Activated CD4-positive, alpha-beta T cell treated with anti-CD3 and anti-CD28 coated beads, Interleukin-2, amount 50 U/mL, for 16 hours (primary cell): ENCODE results near the gene MTPN.

Experiments
- DNase-seq: peaks from one replicate; pipeline ENCODE4 v3.0.0-alpha.2; 2020

MTPN gene

GRCh38 chr7:135981958-135982646 is 4.9 kb upstream of the MTPN start:
- no peak for DNase-seq

DNA sequence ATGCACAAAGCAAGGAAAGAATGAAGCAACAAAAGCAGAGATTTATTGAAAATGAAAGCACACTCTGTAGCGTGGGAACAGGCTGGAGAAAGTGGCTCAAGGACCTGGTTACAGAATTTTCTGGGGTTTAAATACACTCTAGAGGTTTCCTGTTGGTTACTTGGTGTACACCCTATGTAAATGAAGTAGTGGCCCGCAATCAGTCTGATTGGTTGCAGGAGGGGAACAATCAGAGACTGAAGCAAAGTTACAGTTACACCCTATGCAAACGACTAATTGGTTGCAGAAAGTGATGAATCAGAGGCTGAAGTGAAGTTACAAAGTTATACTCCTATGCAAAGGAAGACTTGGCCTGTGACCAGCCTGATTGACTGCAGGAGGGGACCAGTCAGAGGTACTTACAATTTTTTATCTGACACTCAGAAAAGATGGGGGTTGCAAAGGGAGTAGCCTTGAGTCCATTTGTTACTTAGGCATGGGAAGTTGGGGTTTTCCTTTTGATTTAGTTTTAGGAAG is 3.6 kb upstream of the MTPN start:
- DNase-seq, result peak; percentile 90

DNA sequence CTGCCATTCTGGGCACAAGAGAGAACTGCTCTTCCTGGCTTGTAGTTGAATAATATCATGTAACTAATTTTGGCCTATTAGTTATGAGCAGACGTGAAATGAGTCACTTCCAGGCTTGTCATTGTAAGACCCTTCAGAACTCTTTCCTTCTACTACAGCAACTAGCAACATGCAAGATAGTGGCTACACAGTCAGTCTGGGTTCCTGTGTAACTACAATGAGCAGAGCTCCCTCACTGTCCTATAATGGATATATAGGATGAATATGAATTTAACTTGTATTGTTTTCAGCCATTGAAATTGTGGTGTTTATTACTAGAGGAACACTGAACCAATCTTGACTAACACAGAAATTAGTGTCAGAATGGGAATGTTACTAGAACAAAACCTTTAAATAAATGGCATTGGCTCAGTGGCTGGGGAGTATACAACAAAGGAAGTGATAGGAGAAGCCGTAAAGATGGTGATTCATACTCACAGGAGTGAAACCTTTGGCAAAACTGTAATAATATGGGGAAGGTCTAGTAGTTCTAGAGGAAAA is 2.9 kb upstream of the MTPN start:
- peak; percentile 48 for DNase-seq

DNA sequence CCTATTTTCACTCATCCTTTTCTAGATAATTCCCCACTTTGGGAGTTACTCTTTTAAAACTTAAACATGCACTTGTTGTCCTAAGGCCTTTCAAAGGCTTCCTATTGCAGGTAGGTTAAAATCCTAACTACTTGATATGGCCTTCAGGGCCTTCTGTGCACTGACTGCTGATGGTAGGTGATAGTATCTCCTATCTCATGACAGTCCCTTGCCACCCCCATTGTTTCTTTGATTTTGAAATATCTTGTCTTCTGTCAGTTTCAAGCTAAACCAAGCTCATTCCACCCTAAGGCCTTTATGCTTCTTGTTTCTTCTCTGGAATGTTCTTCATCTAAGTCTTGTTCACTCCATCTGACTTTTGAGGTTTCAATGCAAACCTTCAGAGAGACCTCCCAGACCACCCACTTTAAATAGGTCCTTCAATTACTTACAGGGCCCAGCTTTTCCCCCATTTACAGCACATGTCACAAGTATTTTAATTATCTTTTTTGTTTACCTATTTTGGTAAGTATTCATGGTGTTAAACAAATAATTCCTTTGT is 2.4 kb upstream of the MTPN start:
- DNase-seq, result no peak

DNA sequence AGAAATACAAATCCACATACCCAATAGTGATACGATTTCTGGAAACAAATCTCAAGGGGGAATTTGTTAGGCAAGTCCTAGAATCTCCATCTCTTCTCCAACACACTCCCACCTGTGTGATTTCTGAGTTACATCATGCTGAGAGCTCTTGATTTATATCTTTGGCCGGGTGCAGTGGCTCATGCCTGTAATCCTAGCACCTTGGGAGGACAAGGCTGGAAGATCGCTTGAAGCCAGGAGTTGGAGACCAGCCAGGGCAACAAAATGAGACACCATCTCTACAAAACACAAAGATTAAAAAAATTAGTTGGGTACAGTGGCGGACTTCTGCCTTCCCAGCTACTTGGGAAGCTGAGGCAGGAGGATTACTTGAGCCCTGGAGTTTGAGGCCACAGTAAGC is 1.5 kb upstream of the MTPN start:
- no peak for DNase-seq

DNA sequence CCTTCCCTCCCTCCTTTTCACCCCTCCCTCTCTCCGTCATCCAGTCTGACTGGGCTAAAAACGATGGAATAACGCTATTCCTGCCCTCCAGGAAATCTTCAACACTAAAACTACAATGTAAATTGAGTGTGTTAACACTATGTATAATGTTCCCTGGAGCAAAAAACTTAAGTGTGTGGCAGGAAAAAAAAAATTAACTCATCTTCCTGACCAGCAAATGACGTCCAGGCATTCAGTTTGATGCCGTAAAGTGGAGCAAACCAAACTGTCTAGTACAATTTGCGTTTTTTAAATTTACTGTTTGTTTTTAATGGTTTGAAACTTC is 545 bp upstream of the MTPN start:
- DNase-seq, result no peak

- peak; percentile 42 for DNase-seq
Measured at GRCh38 chr7:135976312-135977006, 700 bp downstream of the MTPN start.

DNA sequence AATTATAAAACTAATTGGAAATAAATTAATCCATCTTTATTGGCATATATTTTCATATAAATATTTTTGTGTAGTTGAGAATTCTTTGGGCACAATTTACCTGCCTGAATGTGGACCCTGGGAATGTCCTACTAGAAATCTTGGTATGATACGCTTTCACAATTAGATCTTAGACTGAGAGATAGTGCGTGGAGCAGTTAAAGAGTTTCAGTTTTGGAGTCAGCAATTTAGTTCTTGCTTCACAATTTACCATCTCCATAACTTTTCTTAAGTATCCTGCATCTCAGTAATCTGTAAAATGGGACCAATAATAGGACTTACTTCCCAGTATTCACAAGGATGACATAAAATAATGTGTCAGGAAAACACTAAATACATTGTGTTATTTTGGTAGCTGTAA is 2.0 kb downstream of the MTPN start:
- no peak for DNase-seq

- peak; percentile 29 for DNase-seq
Measured at GRCh38 chr7:135974667-135975066, 2.5 kb downstream of the MTPN start.

DNA sequence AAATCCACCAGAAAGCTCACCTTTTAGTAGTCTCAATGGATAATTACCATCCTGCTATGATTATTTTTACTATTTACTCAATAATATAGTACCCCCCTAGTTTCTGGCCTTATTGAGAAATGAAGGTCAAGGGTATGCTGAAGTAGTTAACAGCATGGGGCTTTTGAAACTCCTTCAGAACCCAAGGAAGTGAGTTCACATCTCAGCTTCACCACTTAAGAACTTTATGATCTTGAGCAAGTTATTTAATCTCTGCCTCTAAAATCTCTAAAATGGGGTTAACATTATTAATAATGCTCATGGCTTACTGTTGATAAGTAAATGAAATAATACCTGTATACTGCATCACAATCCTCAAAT is 5.8 kb downstream of the MTPN start:
- DNase-seq, result no peak

DNA sequence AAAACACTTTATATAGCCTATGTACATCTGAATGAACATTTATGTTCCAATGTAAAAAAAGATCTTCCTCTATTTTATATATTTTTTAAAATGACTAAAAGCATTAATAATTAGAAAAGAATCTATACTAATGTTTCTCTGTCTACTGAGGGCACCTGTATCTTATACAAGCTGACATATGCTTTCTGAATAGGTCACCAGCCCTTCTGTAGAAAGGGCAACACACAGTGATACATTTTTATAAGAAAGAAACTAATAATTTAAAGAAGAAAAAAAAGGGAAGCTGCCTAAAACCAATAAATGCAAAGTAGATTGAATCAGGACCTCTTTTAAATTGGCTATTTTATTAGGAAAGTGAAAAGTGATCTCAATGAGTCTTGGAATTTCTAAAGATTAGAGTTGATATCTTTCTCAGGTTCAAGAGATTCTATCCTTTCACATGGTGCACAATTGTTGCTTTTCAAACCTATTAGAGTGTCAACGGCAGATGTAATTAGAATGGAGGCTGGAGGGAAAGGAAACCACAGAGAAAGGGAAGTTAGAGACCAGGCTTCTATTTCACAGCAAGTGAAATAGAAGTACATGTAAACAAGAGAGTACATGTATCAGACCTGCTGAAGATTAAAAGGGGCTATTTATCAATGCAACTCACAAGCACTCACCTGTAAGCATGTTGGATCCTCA is 6.3 kb downstream of the MTPN start:
- no peak for DNase-seq

- no peak for DNase-seq
Measured at GRCh38 chr7:135970045-135970444, 7.1 kb downstream of the MTPN start.

DNA sequence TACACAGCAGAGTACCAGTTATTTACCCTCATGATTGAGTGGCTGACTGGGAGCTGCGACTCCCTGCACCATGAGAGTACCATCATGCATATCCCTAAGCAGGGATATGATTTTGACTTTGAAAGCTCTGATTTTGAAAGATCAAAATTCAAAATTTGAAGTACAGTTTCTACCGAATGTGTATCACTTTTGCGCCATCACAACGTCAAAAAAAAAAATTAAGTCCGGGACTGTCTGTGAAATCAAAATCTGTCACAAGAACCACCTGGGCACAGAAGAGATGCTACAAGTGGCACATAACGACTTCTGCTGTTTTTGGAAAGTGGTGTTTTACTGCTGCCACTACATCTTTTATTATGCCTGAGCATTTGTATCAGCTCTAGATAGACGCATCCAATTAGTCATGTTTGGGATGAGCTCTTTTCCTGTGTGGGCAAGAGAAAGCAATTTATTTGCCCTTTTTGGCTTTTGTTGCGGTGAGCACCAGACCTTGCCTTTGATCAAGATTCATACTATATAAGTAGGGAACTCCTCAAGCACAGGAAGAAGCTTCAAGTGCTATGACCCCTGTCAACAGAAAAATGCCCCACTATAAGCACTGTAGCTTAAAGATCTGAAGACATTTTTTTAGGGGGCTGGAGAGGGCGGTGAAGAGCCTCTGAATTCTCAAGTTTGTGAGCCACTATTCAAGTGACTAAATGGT is 10.7 kb downstream of the MTPN start:
- DNase-seq, result no peak

GRCh38 chr7:135965602-135966001 is 11.6 kb downstream of the MTPN start:
- no peak for DNase-seq

DNA sequence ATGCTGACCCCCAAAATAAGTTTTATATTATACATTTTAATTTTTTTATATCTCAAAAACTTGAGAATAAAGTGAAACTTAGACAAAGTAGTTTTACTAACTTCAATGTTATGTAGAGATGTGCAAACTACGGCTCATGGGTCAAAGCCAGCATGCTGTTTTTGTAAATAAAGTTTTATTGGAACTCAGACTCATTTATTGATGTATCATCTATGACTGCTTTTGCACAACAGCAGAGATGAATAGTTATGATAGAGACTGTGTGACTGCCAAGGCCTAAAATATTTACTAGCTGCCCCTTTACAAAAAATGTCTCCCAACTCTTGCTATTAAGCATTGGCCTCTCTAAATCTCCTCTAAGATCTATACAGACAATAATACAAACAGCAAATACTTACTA is 12.4 kb downstream of the MTPN start:
- no peak for DNase-seq

DNA sequence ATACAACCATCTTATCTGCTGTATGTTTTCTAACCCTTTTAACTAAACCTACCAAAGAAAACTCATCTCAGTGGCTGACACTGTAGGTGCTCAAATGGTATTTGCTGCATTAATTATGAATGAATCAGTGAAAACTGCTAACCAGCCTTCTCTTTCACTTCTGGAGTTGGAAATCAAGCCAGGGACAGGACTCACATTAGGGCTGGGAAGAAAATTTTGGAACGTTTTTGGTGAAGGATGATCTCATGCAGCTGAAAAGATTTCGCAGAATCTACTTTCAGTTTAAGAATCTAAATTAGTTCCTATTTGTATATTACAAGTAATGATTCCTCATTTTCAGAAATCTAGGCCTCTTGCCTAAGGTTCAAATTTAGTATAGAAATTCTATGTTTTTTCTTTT is 12.9 kb downstream of the MTPN start:
- DNase-seq, result no peak

DNA sequence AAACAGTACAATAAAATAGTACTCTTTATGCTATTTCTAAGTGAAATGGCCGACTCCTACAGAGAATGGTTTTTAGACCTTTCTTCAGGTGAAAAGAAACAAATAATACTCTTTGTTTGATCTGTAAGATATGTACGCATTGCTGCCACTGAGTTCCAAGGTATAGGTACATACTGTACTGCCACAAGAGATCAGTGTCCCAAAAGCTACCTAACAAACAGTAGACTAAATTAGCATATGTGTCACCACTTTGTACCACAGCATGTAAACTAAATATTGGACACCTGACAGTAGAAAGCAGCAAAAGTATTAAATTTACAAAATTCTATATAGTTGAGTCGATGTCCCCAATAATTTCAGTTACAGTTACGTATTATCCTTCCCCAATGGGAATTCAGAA is 14.4 kb downstream of the MTPN start:
- no peak for DNase-seq

GRCh38 chr7:135960709-135961451 is 16.3 kb downstream of the MTPN start:
- no peak for DNase-seq

DNA sequence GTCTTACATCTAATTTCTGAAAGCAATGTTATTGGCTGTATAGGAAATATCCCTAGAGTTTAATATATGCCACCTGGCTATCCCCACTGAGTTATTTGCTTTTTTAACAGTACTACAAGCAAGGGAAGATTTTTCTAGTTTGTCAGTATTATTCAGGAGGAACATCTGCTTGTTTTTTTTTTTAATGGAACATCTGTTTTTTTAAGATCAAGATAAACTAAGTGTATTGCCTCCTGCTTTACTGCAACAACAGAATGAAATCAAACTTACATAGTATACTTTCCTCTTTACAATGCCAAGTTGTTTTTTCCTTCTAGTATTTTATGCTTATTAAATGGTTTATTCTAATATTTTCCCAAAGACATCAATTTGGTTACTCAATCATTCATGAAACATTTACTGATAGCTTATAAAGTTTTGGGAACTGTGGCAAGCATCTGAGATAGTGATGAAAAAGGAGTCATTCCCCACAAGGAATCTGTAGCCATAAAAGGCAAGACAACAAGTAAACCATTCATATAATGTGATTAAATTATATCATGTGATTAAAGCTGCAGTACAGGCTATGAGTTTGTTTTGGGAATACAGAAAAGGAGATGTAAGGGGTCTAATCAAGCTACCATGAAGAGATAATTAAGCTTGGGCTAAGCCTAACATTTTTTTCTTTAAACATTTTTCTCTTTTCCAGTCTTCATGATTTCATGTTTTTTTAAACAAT is 17.4 kb downstream of the MTPN start:
- no peak for DNase-seq

DNA sequence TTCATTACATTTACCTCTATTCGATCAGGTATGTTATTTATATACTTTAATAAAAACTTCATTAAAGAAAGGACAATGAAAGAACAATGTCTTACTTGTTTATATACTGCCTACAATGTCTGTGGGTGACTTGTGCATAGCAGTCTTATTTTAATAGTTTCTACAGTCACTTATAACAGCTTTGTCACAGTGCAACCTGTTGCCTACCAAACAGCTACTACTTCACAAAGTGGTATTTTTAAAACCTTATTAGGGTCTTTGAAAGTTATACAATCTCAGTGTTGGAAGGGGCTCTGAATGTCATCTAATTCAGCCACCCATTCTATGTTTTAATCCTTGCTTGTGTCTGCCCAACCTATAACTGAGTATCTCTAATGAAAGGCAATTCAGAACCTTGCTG is 19.0 kb downstream of the MTPN start:
- DNase-seq, result no peak

- DNase-seq, result no peak
Measured at GRCh38 chr7:135957627-135958026, 19.5 kb downstream of the MTPN start.

- DNase-seq, result no peak
Measured at GRCh38 chr7:135956393-135956792, 20.8 kb downstream of the MTPN start.
